Skeletal muscle satellite cell (primary cell): ENCODE data around the gene E2F1. TPM values are rescaled to one million over a fixed set of nuclear protein-coding genes. Genes with fewer than 3 reads are reported as not detected.
A peak's percentile ranks its signal among the peaks of the same experiment; 100 is the strongest.

Experiments
- H3K27me3 ChIP-seq: 2 replicates; pipeline ENCODE4 v1.7.0; 2013; ENCODE audit warnings: low read length; ENCODE audit not compliant: control insufficient read depth, insufficient read depth
- H3K36me3 ChIP-seq: 2 replicates; pipeline ENCODE4 v1.7.0; 2013; ENCODE audit warnings: mild to moderate bottlenecking, control low read depth, low read length; ENCODE audit not compliant: insufficient read depth
- H3K4me1 ChIP-seq: 2 replicates; pipeline ENCODE4 v1.7.0; 2013; ENCODE audit warnings: low read length; ENCODE audit not compliant: control insufficient read depth, insufficient read depth
- H3K4me2 ChIP-seq: 2 replicates; pipeline ENCODE4 v1.7.0; 2013; ENCODE audit warnings: mild to moderate bottlenecking, low read length
- H3K4me3 ChIP-seq: 2 replicates; pipeline ENCODE4 v1.7.0; 2013; ENCODE audit warnings: low read length
- H3K9ac ChIP-seq: 2 replicates; pipeline ENCODE4 v1.7.0; 2013; ENCODE audit warnings: mild to moderate bottlenecking, low read depth, low read length, moderate library complexity
- H3K9me3 ChIP-seq: replicated peaks from 2 replicates; pipeline ENCODE4 v1.7.0; 2013; ENCODE audit warnings: mild to moderate bottlenecking, control low read depth, low read length
- total RNA-seq: library from RNA; depleted of rRNA; stranded (reverse); fragments of >200 nt; gene quantifications from 2 replicates; pipeline ENCODE4 v1.2.3, GENCODE V29; 2012; rRNA removed

Gene E2F1
- 4.8 and 7.2 TPM in 2 replicates for total RNA-seq

- no peaks in the 10 kb centered on the region for H3K9me3 ChIP-seq
- no peaks in the 10 kb centered on the region for H3K36me3 ChIP-seq
- peak within 1 kb of the TSS; percentile 88 for H3K4me2 ChIP-seq
- H3K4me1 ChIP-seq = peaks cover 23% of the 10 kb centered on the region
- H3K9ac ChIP-seq = peak within 1 kb of the TSS; percentile 74
- no peaks in the 10 kb centered on the region for H3K27me3 ChIP-seq
- H3K4me3 ChIP-seq = peak within 1 kb of the TSS; percentile 72
Measured at GRCh38 chr20:33686100-33686983, at the start of gene E2F1. Gene E2F1, minus strand, starts transcription at chr20:33686385. Its CDS starts 121 bp downstream, at chr20:33686264.

GRCh38 chr20:33733654-33734576 is 47.7 kb upstream of the E2F1 start:
- H3K4me1 ChIP-seq = peaks cover 30% of the 10 kb centered on the region
- H3K36me3 ChIP-seq = no peaks in the 10 kb centered on the region
- H3K4me3 ChIP-seq = peak overlapping the region; percentile 34
- H3K27me3 ChIP-seq = no peaks in the 10 kb centered on the region
- peak overlapping the region; percentile 70 for H3K4me2 ChIP-seq
- peak overlapping the region; percentile 46 for H3K9ac ChIP-seq
- no peaks in the 10 kb centered on the region for H3K9me3 ChIP-seq

GRCh38 chr20:33732166-33732970 is 46.2 kb upstream of the E2F1 start:
- H3K9me3 ChIP-seq = no peaks in the 10 kb centered on the region
- peak overlapping the region; percentile 92 for H3K4me2 ChIP-seq
- peak overlapping the region; percentile 71 for H3K4me3 ChIP-seq
- no peaks in the 10 kb centered on the region for H3K36me3 ChIP-seq
- H3K27me3 ChIP-seq = peaks cover 4% of the 10 kb centered on the region
- peaks cover 30% of the 10 kb centered on the region for H3K4me1 ChIP-seq
- H3K9ac ChIP-seq = peak overlapping the region; percentile 79

GRCh38 chr20:33731693-33732165 is 45.5 kb upstream of the E2F1 start, which contains the start of gene ZNF341:
Gene ZNF341, plus strand, starts transcription at chr20:33731996. Its CDS starts 26 bp downstream, at chr20:33732022.
- H3K27me3 ChIP-seq = peaks cover 4% of the 10 kb centered on the region
- no peaks in the 10 kb centered on the region for H3K9me3 ChIP-seq
- peak within 1 kb of the TSS; percentile 92 for H3K4me2 ChIP-seq
- peaks cover 30% of the 10 kb centered on the region for H3K4me1 ChIP-seq
- H3K4me3 ChIP-seq = peak within 1 kb of the TSS; percentile 71
- H3K36me3 ChIP-seq = no peaks in the 10 kb centered on the region
- H3K9ac ChIP-seq = peak within 1 kb of the TSS; percentile 79

- H3K9me3 ChIP-seq = no peaks in the 10 kb centered on the region
Measured at GRCh38 chr20:33730946-33731692, 44.9 kb upstream of the E2F1 start.

GRCh38 chr20:33729101-33729500 is 42.9 kb upstream of the E2F1 start:
- H3K36me3 ChIP-seq = no peaks in the 10 kb centered on the region
- no peak overlapping the region for H3K4me2 ChIP-seq
- H3K27me3 ChIP-seq = peaks cover 4% of the 10 kb centered on the region
- H3K9me3 ChIP-seq = no peaks in the 10 kb centered on the region
- H3K4me3 ChIP-seq = no peak overlapping the region
- H3K4me1 ChIP-seq = peaks cover 25% of the 10 kb centered on the region
- H3K9ac ChIP-seq = no peak overlapping the region

More at GRCh38 chr20:33730946-33731692, 44.9 kb upstream of the E2F1 start:
- no peaks in the 10 kb centered on the region for H3K36me3 ChIP-seq
- H3K9ac ChIP-seq = peak overlapping the region; percentile 79
- peak overlapping the region; percentile 71 for H3K4me3 ChIP-seq
- H3K4me1 ChIP-seq = peaks cover 30% of the 10 kb centered on the region
- H3K27me3 ChIP-seq = peaks cover 4% of the 10 kb centered on the region
- H3K4me2 ChIP-seq = peak overlapping the region; percentile 92

GRCh38 chr20:33728463-33728862 is 42.3 kb upstream of the E2F1 start:
- no peaks in the 10 kb centered on the region for H3K36me3 ChIP-seq
- H3K9me3 ChIP-seq = no peaks in the 10 kb centered on the region
- peaks cover 19% of the 10 kb centered on the region for H3K4me1 ChIP-seq
- H3K4me2 ChIP-seq = no peak overlapping the region
- no peak overlapping the region for H3K9ac ChIP-seq
- peaks cover 4% of the 10 kb centered on the region for H3K27me3 ChIP-seq
- no peak overlapping the region for H3K4me3 ChIP-seq

GRCh38 chr20:33727806-33728205 is 41.6 kb upstream of the E2F1 start:
- Histone ChIP-seq H3K4me3 (no peak overlapping the region), H3K4me1 (peaks cover 12% of the 10 kb centered on the region), H3K36me3 (no peaks in the 10 kb centered on the region), H3K27me3 (peaks cover 4% of the 10 kb centered on the region), H3K9me3 (no peaks in the 10 kb centered on the region), H3K4me2 (no peak overlapping the region), H3K9ac (no peak overlapping the region)

GRCh38 chr20:33727115-33727479 is 40.9 kb upstream of the E2F1 start:
- Histone ChIP-seq H3K9ac (no peak overlapping the region), H3K36me3 (no peaks in the 10 kb centered on the region), H3K4me3 (no peak overlapping the region), H3K4me2 (no peak overlapping the region), H3K9me3 (no peaks in the 10 kb centered on the region), H3K27me3 (peaks cover 4% of the 10 kb centered on the region), H3K4me1 (peaks cover 6% of the 10 kb centered on the region)

GRCh38 chr20:33725607-33726264 is 39.6 kb upstream of the E2F1 start:
- H3K36me3 ChIP-seq = no peaks in the 10 kb centered on the region
- H3K4me3 ChIP-seq = no peak overlapping the region
- H3K4me1 ChIP-seq = no peaks in the 10 kb centered on the region
- H3K9ac ChIP-seq = no peak overlapping the region
- H3K4me2 ChIP-seq = no peak overlapping the region
- no peaks in the 10 kb centered on the region for H3K9me3 ChIP-seq
- H3K27me3 ChIP-seq = peaks cover 4% of the 10 kb centered on the region
